ENCODE measurements around the gene CTDSP2. TPM values are rescaled to one million over a fixed set of nuclear protein-coding genes. Genes with fewer than 3 reads are reported as not detected.
"Not testable (repeated sequence)": the region's sequence is repeated elsewhere in the genome, so short reads cannot be mapped to it uniquely, and the experiment has no call there.

The CTDSP2 gene
- total RNA-seq, 1 donor from 2014 or later: 71.2 TPM

GRCh38 chr12:57866308-57867019 lies 19.9 kb upstream of the CTDSP2 start:
- DNase-seq (ENCODE audit: low read depth): no peak
- TF ChIP-seq CTCF (IDR thresholded peaks at IDR 0.05; ENCODE audit: insufficient read depth, low read length, poor library complexity, severe bottlenecking): no peak
- Histone ChIP-seq H3K36me3 (ENCODE audit: control insufficient read depth, insufficient read depth, low read length) (no peaks in the 10 kb centered on the region), H3K27me3 (ENCODE audit: control insufficient read depth, insufficient read depth, low read length) (no peaks in the 10 kb centered on the region), H3K4me3 (ENCODE audit: low read depth, low read length) (no peak overlapping the region)

- TF ChIP-seq CTCF (IDR thresholded peaks at IDR 0.05; ENCODE audit: insufficient read depth, low read length, poor library complexity, severe bottlenecking): no peak
- Histone ChIP-seq H3K36me3 (ENCODE audit: control insufficient read depth, insufficient read depth, low read length) (no peaks in the 10 kb centered on the region), H3K27me3 (ENCODE audit: control insufficient read depth, insufficient read depth, low read length) (no peaks in the 10 kb centered on the region), H3K4me3 (ENCODE audit: low read depth, low read length) (peak overlapping the region; percentile 44)
- no peak for DNase-seq (ENCODE audit: low read depth)
These were observed 18.7 kb upstream of the CTDSP2 start for GRCh38 chr12:57865084-57865751.

GRCh38 chr12:57864442-57865083 lies 18.0 kb upstream of the CTDSP2 start:
- H3K36me3 ChIP-seq (ENCODE audit: control insufficient read depth, insufficient read depth, low read length): no peaks in the 10 kb centered on the region
- no peak for TF ChIP-seq CTCF (IDR thresholded peaks at IDR 0.05; ENCODE audit: insufficient read depth, low read length, poor library complexity, severe bottlenecking)
- H3K27me3 ChIP-seq (ENCODE audit: control insufficient read depth, insufficient read depth, low read length): no peaks in the 10 kb centered on the region
- peak overlapping the region; percentile 44 for H3K4me3 ChIP-seq (ENCODE audit: low read depth, low read length)
- no peak for DNase-seq (ENCODE audit: low read depth)

GRCh38 chr12:57863676-57864075 lies 17.1 kb upstream of the CTDSP2 start:
- no peaks in the 10 kb centered on the region for H3K36me3 ChIP-seq (ENCODE audit: control insufficient read depth, insufficient read depth, low read length)
- TF ChIP-seq CTCF (IDR thresholded peaks at IDR 0.05; ENCODE audit: insufficient read depth, low read length, poor library complexity, severe bottlenecking): no peak
- no peaks in the 10 kb centered on the region for H3K27me3 ChIP-seq (ENCODE audit: control insufficient read depth, insufficient read depth, low read length)
- DNase-seq (ENCODE audit: low read depth): no peak
- no peak overlapping the region for H3K4me3 ChIP-seq (ENCODE audit: low read depth, low read length)

- Histone ChIP-seq H3K27me3 (ENCODE audit: control insufficient read depth, insufficient read depth, low read length) (no peaks in the 10 kb centered on the region), H3K4me3 (ENCODE audit: low read depth, low read length) (no peak overlapping the region), H3K36me3 (ENCODE audit: control insufficient read depth, insufficient read depth, low read length) (no peaks in the 10 kb centered on the region)
- no peak for TF ChIP-seq CTCF (IDR thresholded peaks at IDR 0.05; ENCODE audit: insufficient read depth, low read length, poor library complexity, severe bottlenecking)
- DNase-seq (ENCODE audit: low read depth): no peak
These were observed 15.4 kb upstream of the CTDSP2 start for GRCh38 chr12:57861967-57862366.

GRCh38 chr12:57860883-57861282 lies 14.4 kb upstream of the CTDSP2 start:
- not testable (repeated sequence) for H3K4me3 ChIP-seq (ENCODE audit: low read depth, low read length); DNase-seq (ENCODE audit: low read depth); H3K27me3 ChIP-seq (ENCODE audit: control insufficient read depth, insufficient read depth, low read length); H3K36me3 ChIP-seq (ENCODE audit: control insufficient read depth, insufficient read depth, low read length)

Measured in kidney epithelial cell (primary cell).